K562 (cell line): ENCODE results near the gene NDUFAF4. TPM values are rescaled to one million over a fixed set of nuclear protein-coding genes. Genes with fewer than 3 reads are reported as not detected.

Experiments used
- ARID1B ChIP-seq: fragments of 450-650 bp; IDR thresholded peaks from 2 replicates; pipeline ENCODE4 v1.6.1; 2016; ENCODE audit warnings: antibody characterized with exemption, mild to moderate bottlenecking, inconsistent platforms
- ASH1L ChIP-seq: fragments of 450-650 bp; IDR thresholded peaks from 2 replicates; pipeline ENCODE4 v1.6.1; 2018; ENCODE audit warnings: borderline replicate concordance, mild to moderate bottlenecking, low read depth; ENCODE audit not compliant: partially characterized antibody
- ATF1 ChIP-seq, 2 experiments: fragments of 450-650 bp in 1 of 2; IDR thresholded peaks; 2 replicates each; pipeline ENCODE4 v1.6.1; 2016; ENCODE audit warnings: missing compliant biosample characterization in 1 of 2, missing genetic modification characterization in 1 of 2
- ATF2 ChIP-seq: sonication (generic); formaldehyde crosslinking; IDR thresholded peaks from 2 replicates; pipeline ENCODE4 v1.8.1; 2022; ENCODE audit warnings: missing genetic modification reagents
- BRD4 ChIP-seq: fragments of 200-600 bp; sonication (generic); IDR thresholded peaks from 2 replicates; pipeline ENCODE4 v1.6.1; 2017; ENCODE audit warnings: inconsistent platforms
- ELK1 ChIP-seq: sonication (generic); formaldehyde crosslinking; IDR thresholded peaks from 2 replicates; pipeline ENCODE4 v1.8.1; 2022; ENCODE audit warnings: missing genetic modification reagents
- EP300 ChIP-seq: IDR thresholded peaks from 2 replicates; pipeline ENCODE4 v1.6.1; 2012; ENCODE audit warnings: low read length, improper control_type of control experiment
- ETV5 ChIP-seq: sonication (generic); formaldehyde crosslinking; IDR thresholded peaks from 2 replicates; pipeline ENCODE4 v1.4.0; 2020; ENCODE audit warnings: low read depth, mild to moderate bottlenecking, missing genetic modification reagents
- HDAC6 ChIP-seq: IDR thresholded peaks from 2 replicates; pipeline ENCODE4 v1.6.1; 2012; ENCODE audit warnings: low read depth, mild to moderate bottlenecking, control low read depth, inconsistent platforms, low read length, moderate library complexity
- HOXB6 ChIP-seq: fragments of 250-450 bp; sonication (Bioruptor Pico); IDR thresholded peaks from 2 replicates; pipeline ENCODE4 v1.5.1; 2022; ENCODE audit warnings: mild to moderate bottlenecking, borderline replicate concordance
- NFATC3 ChIP-seq: fragments of 450-650 bp; IDR thresholded peaks from 2 replicates; pipeline ENCODE4 v1.6.1; 2017; ENCODE audit warnings: mild to moderate bottlenecking
- NR2C2 ChIP-seq, 2 experiments: fragments of 200-800 bp in 1 of 2; sonication (Bioruptor generic) in 1 of 2; sonication (generic) in 1 of 2; formaldehyde crosslinking in 1 of 2; IDR thresholded peaks; 2 replicates each; pipeline versions ENCODE4 v1.6.1 to v1.8.0; 2016 to 2022; ENCODE audit warnings: mild to moderate bottlenecking in 1 of 2, missing compliant biosample characterization in 1 of 2, missing genetic modification characterization in 1 of 2, missing genetic modification reagents in 1 of 2
- PTTG1 ChIP-seq: fragments of 450-650 bp; IDR thresholded peaks from 2 replicates; pipeline ENCODE4 v1.6.1; 2016; ENCODE audit warnings: low read depth, mild to moderate bottlenecking, missing genetic modification characterization, missing compliant biosample characterization
- PURB ChIP-seq: sonication (generic); formaldehyde crosslinking; IDR thresholded peaks from 2 replicates; pipeline ENCODE4 v1.9.0; 2021; ENCODE audit warnings: low read depth, mild to moderate bottlenecking, missing genetic modification reagents
- SMARCA4 ChIP-seq: fragments of 450-650 bp; IDR thresholded peaks from 2 replicates; pipeline ENCODE4 v1.6.1; 2016
- ZC3H8 ChIP-seq: fragments of 450-650 bp; IDR thresholded peaks from 2 replicates; pipeline ENCODE4 v1.6.1; 2017
- ZNF24 ChIP-seq: fragments of 450-650 bp; IDR thresholded peaks from 2 replicates; pipeline ENCODE4 v1.6.1; 2016
- ZNF407 ChIP-seq: fragments of 450-650 bp; IDR thresholded peaks from 2 replicates; pipeline ENCODE4 v1.6.1; 2016; ENCODE audit warnings: low read depth
- polyA plus RNA-seq, 8 experiments: library from polyadenylated mRNA; depleted of rRNA in 4 of 8; stranded (reverse) in 5 of 8; unstranded in 3 of 8; fragments of >200 nt; fragmentation: Nextera tagmentation in 2 of 8; fragmentation: Illumina TruSeq in 1 of 8; extraction: Ambion mirVana in 2 of 8; extraction: Trizol in 1 of 8; gene quantifications; 2 replicates each; pipeline versions ENCODE4 v1.2.1 to v1.2.3, GENCODE V29; 2011 to 2014; ENCODE audit warnings: inconsistent platforms in 1 of 8, missing spikeins in 1 of 8
- total RNA-seq, 7 experiments: library from RNA; depleted of rRNA in 6 of 7; stranded (reverse); fragments of >200 nt in 6 of 7; fragmentation: Illumina TruSeq in 2 of 7; extraction: Trizol in 2 of 7; gene quantifications; 2 replicates each; pipeline versions ENCODE4 v1.2.1 to v1.2.3, GENCODE V29; 2011 to 2021; ENCODE audit warnings: low replicate concordance in 1 of 7

The NDUFAF4 gene
- total and polyA plus RNA-seq, 9 of the 15 experiments (the other 6 are each of a cell fraction or from before 2014, with no cell fraction given): 45.0 to 418 (median 136) TPM

- no peak for TF ChIP-seq ATF2 (CRISPR knock-in tag)
- TF ChIP-seq HOXB6 (CRISPR knock-in tag): no peak
- TF ChIP-seq PURB (CRISPR knock-in tag): no peak
- TF ChIP-seq HDAC6: no peak
- TF ChIP-seq BRD4: no peak
- TF ChIP-seq EP300: peak; percentile 11; the same call in 1 of the 2 replicates
- no peak for TF ChIP-seq ZNF24
- TF ChIP-seq PTTG1 (tag): no peak
- TF ChIP-seq NFATC3: no peak
- no peak for TF ChIP-seq ZC3H8
- TF ChIP-seq ARID1B: peak; percentile 69
- TF ChIP-seq ZNF407: no peak
- TF ChIP-seq ATF1 (CRISPR knock-in tag; IDR thresholded peaks at IDR 0.05): no peak
- TF ChIP-seq ATF1 (tag; IDR thresholded peaks at IDR 0.05): no peak
- TF ChIP-seq NR2C2 (CRISPR knock-in tag; IDR thresholded peaks at IDR 0.05): no peak
- peak; percentile 25; the same call in 1 of the 2 replicates for TF ChIP-seq NR2C2 (tag; IDR thresholded peaks at IDR 0.05)
- peak; percentile 85 for TF ChIP-seq SMARCA4
- peak; percentile 28 for TF ChIP-seq ASH1L
- no peak for TF ChIP-seq ETV5
- TF ChIP-seq ELK1 (CRISPR knock-in tag): no peak
These were observed 655 bp upstream of the NDUFAF4 start (continued) for GRCh38 chr6:96898241-96898851.
